ENCODE data around the gene PTN. TPM values are rescaled to one million over a fixed set of nuclear protein-coding genes. Genes with fewer than 3 reads are reported as not detected.

The PTN gene
- total and polyA plus RNA-seq, 2 of the 13 experiments (the other 11 are each of a cell fraction or from before 2014, with no cell fraction given): not detected

DNA sequence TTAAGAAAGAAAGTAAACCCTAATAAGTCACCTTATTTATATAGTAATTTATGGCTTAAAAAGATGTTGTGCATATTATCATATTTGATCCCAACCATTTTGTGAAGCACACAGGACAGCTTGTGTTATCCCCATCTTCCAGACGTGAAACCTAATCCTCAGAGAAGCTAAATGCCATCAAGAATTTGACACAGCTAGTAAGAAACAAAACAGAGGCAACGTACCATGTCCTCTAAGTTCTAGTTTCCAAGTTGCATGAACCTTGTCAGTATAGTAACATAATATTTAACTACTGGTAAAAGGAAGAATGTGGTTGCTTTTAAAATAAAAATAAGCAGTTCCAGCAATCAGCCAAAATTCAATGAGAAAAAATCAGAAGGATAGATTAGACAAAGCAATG, 41.5 kb downstream of the PTN start:
- POLR2A ChIA-PET: no interaction called here
- in situ Hi-C loops (cut with HindIII; ENCODE audit: extremely low pct_ligation_motif_present, low pct_unique_long_range_greater_than_20kb): no loop called here
- no peak overlapping the region for H3K4me3 ChIP-seq (replicated peaks in 1 of 3; ENCODE audit: insufficient read depth in 1 of 3, low read depth in 2 of 3, low read length in 3 of 3)
- FAIRE-seq: no peak
- no peak for DNase-seq (ENCODE audit: low spot score)
- H2AFZ ChIP-seq (ENCODE audit: low read length): no peak overlapping the region
- intact Hi-C loops (cut with micrococcal nuclease; ENCODE audit: unreplicated experiment): no loop called here
- CTCF ChIA-PET (ENCODE audit: low intra/inter-chr PET ratio, low total read pairs): no interaction called here
- no peaks in the 10 kb centered on the region for H3K9me3 ChIP-seq (ENCODE audit: low read length)
- H3K27ac ChIP-seq (ENCODE audit: extremely low read length, insufficient read depth, low read length): no peak overlapping the region
- H3K79me2 ChIP-seq (ENCODE audit: insufficient read depth, low read length): no peaks in the 10 kb centered on the region
- TF ChIP-seq POLR2AphosphoS5 (IDR thresholded peaks at IDR 0.05; ENCODE audit: low read depth, low read length) (no peak), ZMYM4 (CRISPR knock-in tag; IDR thresholded peaks at IDR 0.05) (no peak), SP140L (CRISPR knock-in tag; IDR thresholded peaks at IDR 0.05; ENCODE audit: borderline replicate concordance) (no peak)
- TF ChIP-seq, protein P1, sequence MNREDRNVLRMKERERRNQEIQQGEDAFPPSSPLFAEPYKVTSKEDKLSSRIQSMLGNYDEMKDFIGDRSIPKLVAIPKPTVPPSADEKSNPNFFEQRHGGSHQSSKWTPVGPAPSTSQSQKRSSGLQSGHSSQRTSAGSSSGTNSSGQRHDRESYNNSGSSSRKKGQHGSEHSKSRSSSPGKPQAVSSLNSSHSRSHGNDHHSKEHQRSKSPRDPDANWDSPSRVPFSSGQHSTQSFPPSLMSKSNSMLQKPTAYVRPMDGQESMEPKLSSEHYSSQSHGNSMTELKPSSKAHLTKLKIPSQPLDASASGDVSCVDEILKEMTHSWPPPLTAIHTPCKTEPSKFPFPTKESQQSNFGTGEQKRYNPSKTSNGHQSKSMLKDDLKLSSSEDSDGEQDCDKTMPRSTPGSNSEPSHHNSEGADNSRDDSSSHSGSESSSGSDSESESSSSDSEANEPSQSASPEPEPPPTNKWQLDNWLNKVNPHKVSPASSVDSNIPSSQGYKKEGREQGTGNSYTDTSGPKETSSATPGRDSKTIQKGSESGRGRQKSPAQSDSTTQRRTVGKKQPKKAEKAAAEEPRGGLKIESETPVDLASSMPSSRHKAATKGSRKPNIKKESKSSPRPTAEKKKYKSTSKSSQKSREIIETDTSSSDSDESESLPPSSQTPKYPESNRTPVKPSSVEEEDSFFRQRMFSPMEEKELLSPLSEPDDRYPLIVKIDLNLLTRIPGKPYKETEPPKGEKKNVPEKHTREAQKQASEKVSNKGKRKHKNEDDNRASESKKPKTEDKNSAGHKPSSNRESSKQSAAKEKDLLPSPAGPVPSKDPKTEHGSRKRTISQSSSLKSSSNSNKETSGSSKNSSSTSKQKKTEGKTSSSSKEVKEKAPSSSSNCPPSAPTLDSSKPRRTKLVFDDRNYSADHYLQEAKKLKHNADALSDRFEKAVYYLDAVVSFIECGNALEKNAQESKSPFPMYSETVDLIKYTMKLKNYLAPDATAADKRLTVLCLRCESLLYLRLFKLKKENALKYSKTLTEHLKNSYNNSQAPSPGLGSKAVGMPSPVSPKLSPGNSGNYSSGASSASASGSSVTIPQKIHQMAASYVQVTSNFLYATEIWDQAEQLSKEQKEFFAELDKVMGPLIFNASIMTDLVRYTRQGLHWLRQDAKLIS (CRISPR knock-in tag; IDR thresholded peaks at IDR 0.05): no peak
- no TSS peak for BruUV-seq (replicated peaks)
- ATAC-seq: no peak
- 2% methylated on average over 2 of the region's 2 CpGs for WGBS (ENCODE audit: low lambda C conversion rate)
- H3K4me2 ChIP-seq (ENCODE audit: low read depth, low read length): no peak overlapping the region
- no peaks in the 10 kb centered on the region for H3K4me1 ChIP-seq (ENCODE audit: insufficient read depth, low read length)
- no peak overlapping the region for H3K9ac ChIP-seq (ENCODE audit: insufficient read depth, low read depth, low read length)
- no peaks in the 10 kb centered on the region for H3K36me3 ChIP-seq (replicated peaks in 1 of 2; ENCODE audit: control insufficient read depth in 1 of 2, insufficient read depth in 2 of 2, low read length in 2 of 2)
- no peaks in the 10 kb centered on the region for H4K20me1 ChIP-seq (ENCODE audit: insufficient read depth, low read length)
- H3K27me3 ChIP-seq (ENCODE audit: control insufficient read depth in 1 of 2, insufficient read depth in 2 of 2, low read length in 2 of 2): no peaks in the 10 kb centered on the region; a peak in 1 of 5 replicates

DNA sequence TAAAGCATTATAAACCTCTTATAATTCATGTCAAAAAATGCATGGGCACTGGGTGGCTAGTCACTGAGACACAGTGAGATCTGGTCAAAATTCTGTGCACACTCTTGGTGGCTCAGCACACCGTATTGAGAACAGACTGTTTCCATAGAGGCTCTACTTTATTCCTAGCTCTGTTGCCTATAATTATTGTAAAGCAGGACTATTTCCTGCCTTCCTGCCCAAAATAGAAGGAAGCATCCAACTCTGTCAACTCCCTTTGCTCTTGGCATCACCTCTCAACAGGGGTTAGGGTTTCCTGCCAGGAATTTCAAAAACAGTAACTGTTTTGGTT, 45.1 kb downstream of the PTN start:
- BruUV-seq (replicated peaks): no TSS peak
- no peaks in the 10 kb centered on the region for H4K20me1 ChIP-seq (ENCODE audit: insufficient read depth, low read length)
- TF ChIP-seq PHF20 (CRISPR knock-in tag; IDR thresholded peaks at IDR 0.05) (no peak), ATAD3A (CRISPR knock-in tag; IDR thresholded peaks at IDR 0.05) (no peak), ZNF484 (CRISPR knock-in tag; IDR thresholded peaks at IDR 0.05; ENCODE audit: borderline replicate concordance, low read depth) (no peak), ZNF382 (CRISPR knock-in tag; IDR thresholded peaks at IDR 0.05; ENCODE audit: borderline replicate concordance) (no peak), SP4 (CRISPR knock-in tag; IDR thresholded peaks at IDR 0.05) (no peak), ZNF225 (CRISPR knock-in tag; IDR thresholded peaks at IDR 0.05) (no peak), ZNF672 (CRISPR knock-in tag; IDR thresholded peaks at IDR 0.05) (no peak)
- TF ChIP-seq, protein P2, sequence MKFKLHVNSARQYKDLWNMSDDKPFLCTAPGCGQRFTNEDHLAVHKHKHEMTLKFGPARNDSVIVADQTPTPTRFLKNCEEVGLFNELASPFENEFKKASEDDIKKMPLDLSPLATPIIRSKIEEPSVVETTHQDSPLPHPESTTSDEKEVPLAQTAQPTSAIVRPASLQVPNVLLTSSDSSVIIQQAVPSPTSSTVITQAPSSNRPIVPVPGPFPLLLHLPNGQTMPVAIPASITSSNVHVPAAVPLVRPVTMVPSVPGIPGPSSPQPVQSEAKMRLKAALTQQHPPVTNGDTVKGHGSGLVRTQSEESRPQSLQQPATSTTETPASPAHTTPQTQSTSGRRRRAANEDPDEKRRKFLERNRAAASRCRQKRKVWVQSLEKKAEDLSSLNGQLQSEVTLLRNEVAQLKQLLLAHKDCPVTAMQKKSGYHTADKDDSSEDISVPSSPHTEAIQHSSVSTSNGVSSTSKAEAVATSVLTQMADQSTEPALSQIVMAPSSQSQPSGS (CRISPR knock-in tag; IDR thresholded peaks at IDR 0.05): no peak
- DNase-seq (ENCODE audit: low spot score) (no peak), FAIRE-seq (no peak), ATAC-seq (no peak)
- H3K4me1 ChIP-seq (ENCODE audit: insufficient read depth, low read length): no peaks in the 10 kb centered on the region
- CTCF ChIA-PET (ENCODE audit: low intra/inter-chr PET ratio, low total read pairs): no interaction called here
- no peak overlapping the region for H3K4me2 ChIP-seq (ENCODE audit: low read depth, low read length)
- H3K27me3 ChIP-seq (ENCODE audit: control insufficient read depth in 1 of 2, insufficient read depth in 2 of 2, low read length in 2 of 2): no peaks in the 10 kb centered on the region; a peak in 1 of 5 replicates
- POLR2A ChIA-PET: no interaction called here
- in situ Hi-C loops (cut with HindIII; ENCODE audit: extremely low pct_ligation_motif_present, low pct_unique_long_range_greater_than_20kb) (no loop called here), intact Hi-C loops (cut with micrococcal nuclease; ENCODE audit: unreplicated experiment) (no loop called here)
- no peak overlapping the region for H3K4me3 ChIP-seq (replicated peaks in 1 of 3; ENCODE audit: insufficient read depth in 1 of 3, low read depth in 2 of 3, low read length in 3 of 3)
- H3K9me3 ChIP-seq (ENCODE audit: low read length): no peaks in the 10 kb centered on the region
- 11% methylated on average over 1 of the region's 1 CpG for WGBS (ENCODE audit: low lambda C conversion rate)
- no peaks in the 10 kb centered on the region for H3K79me2 ChIP-seq (ENCODE audit: insufficient read depth, low read length)
- H3K36me3 ChIP-seq (replicated peaks in 1 of 2; ENCODE audit: control insufficient read depth in 1 of 2, insufficient read depth in 2 of 2, low read length in 2 of 2): no peaks in the 10 kb centered on the region
- H2AFZ ChIP-seq (ENCODE audit: low read length): no peak overlapping the region
- no peak overlapping the region for H3K27ac ChIP-seq (ENCODE audit: extremely low read length, insufficient read depth, low read length)
- H3K9ac ChIP-seq (ENCODE audit: insufficient read depth, low read depth, low read length): no peak overlapping the region

All from HepG2 (cell line).